OCI-LY1 (cell line): ENCODE measurements around the gene CCR4.

Experiments
- H2AFZ ChIP-seq: fragments of 200-600 bp; sonication (generic), shearing (Covaris generic); 2 replicates; pipeline ENCODE4 v1.6.0; 2014; ENCODE audit warnings: antibody characterized with exemption, mild to moderate bottlenecking, low read length
- H3F3A ChIP-seq: fragments of 200-600 bp; sonication (generic), shearing (Covaris generic); 2 replicates; pipeline ENCODE4 v1.6.0; 2014; ENCODE audit warnings: mild to moderate bottlenecking, antibody characterized with exemption, low read length, moderate library complexity; ENCODE audit not compliant: insufficient read depth
- H3K27ac ChIP-seq: fragments of 200-600 bp; sonication (generic); 2 replicates; pipeline ENCODE4 v1.5.1; 2014; ENCODE audit warnings: low read length, mixed run types, mild to moderate bottlenecking, low read depth; ENCODE audit not compliant: poor library complexity, severe bottlenecking
- H3K27me3 ChIP-seq: fragments of 200-600 bp; sonication (generic); 2 replicates; pipeline ENCODE4 v1.6.0; 2014; ENCODE audit warnings: antibody characterized with exemption, mild to moderate bottlenecking, low read length, moderate library complexity; ENCODE audit not compliant: insufficient read depth
- H3K36me3 ChIP-seq: fragments of 200-600 bp; sonication (generic); 2 replicates; pipeline ENCODE4 v1.6.1; 2014; ENCODE audit warnings: mild to moderate bottlenecking, antibody characterized with exemption, low read length, moderate library complexity, mixed read lengths; ENCODE audit not compliant: insufficient read depth
- H3K4me1 ChIP-seq: fragments of 200-600 bp; sonication (generic); 2 replicates; pipeline ENCODE4 v1.5.1; 2014; ENCODE audit warnings: mild to moderate bottlenecking, low read length, moderate library complexity; ENCODE audit not compliant: insufficient read depth, severe bottlenecking
- H3K4me2 ChIP-seq: fragments of 200-600 bp; sonication (generic), shearing (Covaris generic); 2 replicates; pipeline ENCODE4 v1.6.1; 2014; ENCODE audit warnings: low read length
- H3K4me3 ChIP-seq: fragments of 200-600 bp; sonication (generic); 2 replicates; pipeline ENCODE4 v1.5.1; 2014; ENCODE audit warnings: low read length, low read depth, mild to moderate bottlenecking, mixed read lengths; ENCODE audit not compliant: poor library complexity, severe bottlenecking
- H3K79me2 ChIP-seq: fragments of 200-600 bp; shearing (Covaris generic); 2 replicates; pipeline ENCODE4 v1.6.1; 2016; ENCODE audit warnings: mixed run types, low read length, mixed read lengths; ENCODE audit not compliant: insufficient read depth
- H3K9ac ChIP-seq: fragments of 200-600 bp; sonication (generic), shearing (Covaris generic); 2 replicates; pipeline ENCODE4 v1.6.1; 2014; ENCODE audit warnings: mild to moderate bottlenecking, low read length, mixed read lengths
- H3K9me2 ChIP-seq: fragments of 200-600 bp; sonication (generic), shearing (Covaris generic); 2 replicates; pipeline ENCODE4 v1.6.1; 2014; ENCODE audit warnings: low read depth, mild to moderate bottlenecking, low read length, mixed read lengths
- H3K9me3 ChIP-seq: fragments of 200-600 bp; shearing (Covaris generic); 2 replicates; pipeline ENCODE4 v1.6.1; 2014; ENCODE audit warnings: low read length, mixed read lengths
- H4K20me1 ChIP-seq: fragments of 200-600 bp; sonication (generic), shearing (Covaris generic); 2 replicates; pipeline ENCODE4 v1.6.0; 2016; ENCODE audit warnings: mild to moderate bottlenecking, low read length; ENCODE audit not compliant: insufficient read depth
- EZH2 ChIP-seq: fragments of 200-600 bp; sonication (generic), shearing (Covaris generic); IDR thresholded peaks from 2 replicates; pipeline ENCODE4 v1.8.0; 2017; ENCODE audit warnings: borderline replicate concordance, mixed run types, mild to moderate bottlenecking, antibody characterized with exemption, low read length, moderate library complexity, mixed read lengths
- TF ChIP-seq, protein P1 (sequence below): fragments of 200-600 bp; sonication (generic), shearing (Covaris generic); IDR thresholded peaks from 2 replicates; pipeline ENCODE4 v1.5.1; 2017; ENCODE audit warnings: mild to moderate bottlenecking, antibody characterized with exemption, low read length, moderate library complexity, mixed read lengths

Gene CCR4

DNA sequence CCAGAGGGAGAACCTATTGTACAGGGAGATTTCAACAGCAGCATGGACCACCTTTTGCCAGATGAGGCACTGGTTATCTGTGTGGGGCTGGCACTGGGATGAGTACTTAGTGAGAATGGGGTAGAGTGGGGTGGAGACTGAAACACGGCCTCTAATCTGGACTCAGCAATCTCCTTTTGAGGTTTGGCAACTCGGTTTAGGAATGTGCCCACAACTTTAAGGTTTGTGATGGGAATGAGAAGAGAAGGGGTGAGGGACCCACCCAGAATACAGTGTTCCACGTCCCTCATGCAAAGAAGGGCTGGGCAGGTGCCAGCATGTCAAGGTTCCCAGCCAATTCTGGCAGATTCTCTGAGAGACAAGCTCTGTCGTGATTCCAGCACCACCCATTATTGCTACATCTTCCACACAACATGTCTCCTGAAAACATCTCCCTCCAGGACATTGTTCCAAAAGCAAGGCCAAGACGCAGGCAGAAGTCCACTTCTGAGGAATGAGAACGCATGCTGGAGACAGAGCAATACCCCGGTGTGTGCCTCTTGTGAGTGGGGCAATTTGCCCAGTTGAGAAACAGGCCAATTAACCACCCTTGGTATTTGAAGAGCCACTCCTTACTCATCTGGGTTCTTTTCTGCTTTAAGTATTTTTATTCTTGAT lies 37.5 kb upstream of the CCR4 start:
- TF ChIP-seq, protein P1, sequence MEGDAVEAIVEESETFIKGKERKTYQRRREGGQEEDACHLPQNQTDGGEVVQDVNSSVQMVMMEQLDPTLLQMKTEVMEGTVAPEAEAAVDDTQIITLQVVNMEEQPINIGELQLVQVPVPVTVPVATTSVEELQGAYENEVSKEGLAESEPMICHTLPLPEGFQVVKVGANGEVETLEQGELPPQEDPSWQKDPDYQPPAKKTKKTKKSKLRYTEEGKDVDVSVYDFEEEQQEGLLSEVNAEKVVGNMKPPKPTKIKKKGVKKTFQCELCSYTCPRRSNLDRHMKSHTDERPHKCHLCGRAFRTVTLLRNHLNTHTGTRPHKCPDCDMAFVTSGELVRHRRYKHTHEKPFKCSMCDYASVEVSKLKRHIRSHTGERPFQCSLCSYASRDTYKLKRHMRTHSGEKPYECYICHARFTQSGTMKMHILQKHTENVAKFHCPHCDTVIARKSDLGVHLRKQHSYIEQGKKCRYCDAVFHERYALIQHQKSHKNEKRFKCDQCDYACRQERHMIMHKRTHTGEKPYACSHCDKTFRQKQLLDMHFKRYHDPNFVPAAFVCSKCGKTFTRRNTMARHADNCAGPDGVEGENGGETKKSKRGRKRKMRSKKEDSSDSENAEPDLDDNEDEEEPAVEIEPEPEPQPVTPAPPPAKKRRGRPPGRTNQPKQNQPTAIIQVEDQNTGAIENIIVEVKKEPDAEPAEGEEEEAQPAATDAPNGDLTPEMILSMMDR = no peak
- TF ChIP-seq EZH2 = no peak
- no peak overlapping the region for H3K27ac ChIP-seq

DNA sequence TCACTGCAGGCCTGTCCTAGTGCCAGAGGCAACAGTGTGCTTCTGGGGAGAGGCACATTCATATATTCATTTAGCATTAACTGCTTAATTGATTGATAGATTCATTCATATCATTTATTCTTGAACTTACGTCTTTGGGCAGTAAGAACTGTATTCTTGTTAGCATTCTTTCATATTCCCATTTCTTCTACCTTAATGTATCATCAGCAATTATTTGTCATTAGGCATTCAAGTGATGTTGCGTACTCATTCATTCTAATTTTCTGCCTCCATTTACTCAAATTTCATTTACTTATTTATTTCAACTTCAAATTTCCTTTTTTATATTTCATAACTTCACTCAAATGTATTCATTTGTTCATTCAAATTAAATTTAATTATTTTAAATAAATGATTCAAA lies 31.5 kb upstream of the CCR4 start:
- Histone ChIP-seq H4K20me1 (no peaks in the 10 kb centered on the region), H3K27me3 (no peaks in the 10 kb centered on the region; the same call in 1 of the 2 replicates), H3K9me3 (peaks cover 8% of the 10 kb centered on the region), H3K9me2 (no peaks in the 10 kb centered on the region), H3K36me3 (no peaks in the 10 kb centered on the region), H3K9ac (no peak overlapping the region), H3K4me3 (no peak overlapping the region), H3K4me2 (no peak overlapping the region), H3K4me1 (no peaks in the 10 kb centered on the region), H2AFZ (no peak overlapping the region), H3K79me2 (no peaks in the 10 kb centered on the region), H3F3A (no peaks in the 10 kb centered on the region), H3K27ac (no peak overlapping the region)
- TF ChIP-seq, protein P1 = no peak
- TF ChIP-seq EZH2 = no peak

More for the DNA sequence above, 37.5 kb upstream of the CCR4 start:
- H4K20me1 ChIP-seq = no peaks in the 10 kb centered on the region
- H3K4me3 ChIP-seq = no peak overlapping the region
- no peaks in the 10 kb centered on the region for H3K4me1 ChIP-seq
- no peaks in the 10 kb centered on the region for H3F3A ChIP-seq
- H3K9me2 ChIP-seq = no peaks in the 10 kb centered on the region
- no peaks in the 10 kb centered on the region for H3K27me3 ChIP-seq
- no peaks in the 10 kb centered on the region for H3K79me2 ChIP-seq
- H3K4me2 ChIP-seq = no peak overlapping the region
- H3K9me3 ChIP-seq = peaks cover 8% of the 10 kb centered on the region
- no peak overlapping the region for H3K9ac ChIP-seq
- no peak overlapping the region for H2AFZ ChIP-seq
- H3K36me3 ChIP-seq = no peaks in the 10 kb centered on the region

DNA sequence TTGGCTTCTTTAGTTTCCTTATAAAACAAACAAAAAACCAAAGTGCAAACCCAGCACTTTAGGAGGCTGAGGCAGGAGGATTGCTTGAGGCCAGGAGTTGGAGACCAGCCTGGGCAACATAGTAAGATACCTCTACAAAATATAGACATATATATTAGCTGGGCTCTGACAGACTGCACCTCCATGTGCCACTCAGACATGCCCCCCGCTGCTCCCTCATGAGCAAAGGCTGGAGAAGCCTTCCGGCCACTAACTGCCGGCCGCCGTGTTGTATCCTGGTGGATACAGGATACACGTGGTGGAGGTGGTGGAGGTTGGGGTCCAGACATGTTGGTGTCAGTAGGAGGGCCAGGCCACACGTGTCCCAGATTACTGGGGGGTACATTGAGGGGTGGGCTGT lies 29.4 kb upstream of the CCR4 start:
- H3K27me3 ChIP-seq = no peaks in the 10 kb centered on the region; the same call in 1 of the 2 replicates
- H2AFZ ChIP-seq = no peak overlapping the region
- TF ChIP-seq, protein P1 = no peak
- TF ChIP-seq EZH2 = no peak

More for the DNA sequence above, 29.4 kb upstream of the CCR4 start:
- Histone ChIP-seq H4K20me1 (no peaks in the 10 kb centered on the region), H3K9ac (no peak overlapping the region), H3K9me3 (peaks cover 4% of the 10 kb centered on the region), H3K27ac (no peak overlapping the region), H3K36me3 (no peaks in the 10 kb centered on the region), H3K9me2 (no peaks in the 10 kb centered on the region), H3K4me2 (no peak overlapping the region), H3F3A (no peaks in the 10 kb centered on the region), H3K4me3 (no peak overlapping the region), H3K79me2 (no peaks in the 10 kb centered on the region), H3K4me1 (no peaks in the 10 kb centered on the region)
